Right lung (tissue), 5 donors: ENCODE data around the gene LPP. TPM values are rescaled to one million over a fixed set of nuclear protein-coding genes. Genes with fewer than 3 reads are reported as not detected.
A peak's percentile ranks its signal among the peaks of the same experiment; 100 is the strongest.

Experiments used
- DNase-seq, 2 donors: peaks; one replicate each; pipeline ENCODE4 v3.0.0-alpha.2; 2013
- polyA plus RNA-seq, 5 donors: library from polyadenylated mRNA; unstranded; fragments of 120-200 nt; gene quantifications; one replicate each; pipeline versions ENCODE4 v1.2.1 to v1.2.3, GENCODE V29; 2013; ENCODE audit warnings: inconsistent platforms in 1 of 5, low replicate concordance in 1 of 5; ENCODE audit not compliant: insufficient read length in 5 of 5, insufficient read depth in 1 of 5

LPP gene
- polyA plus RNA-seq, 5 donors = 14.9 to 27.2 (median 23.3) TPM

DNA sequence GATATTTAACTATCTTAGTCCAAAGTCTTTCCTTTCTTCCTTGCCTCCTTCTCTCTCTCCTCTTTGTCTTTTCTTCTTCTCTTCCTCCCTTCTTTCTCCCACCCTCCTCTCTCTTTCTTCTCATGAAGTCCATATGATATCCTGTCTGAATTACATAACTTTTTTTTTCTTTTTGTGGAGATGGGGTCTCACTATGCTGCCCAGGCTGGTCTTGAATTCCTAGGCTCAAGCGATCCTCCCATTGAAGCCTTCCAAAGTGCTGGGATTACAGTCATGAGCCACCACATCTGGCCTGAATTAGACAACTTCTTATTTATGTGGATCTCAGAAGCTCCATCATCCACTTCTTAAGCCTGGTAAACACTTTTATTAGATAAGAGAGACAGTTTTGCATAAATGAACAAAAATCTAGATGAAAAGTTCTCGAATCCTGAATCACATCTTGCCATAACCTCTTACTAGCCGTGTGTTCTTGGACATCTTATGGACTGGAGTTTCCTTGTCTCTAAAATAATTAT is 206.5 kb downstream of the LPP start:
- DNase-seq = no peak

DNA sequence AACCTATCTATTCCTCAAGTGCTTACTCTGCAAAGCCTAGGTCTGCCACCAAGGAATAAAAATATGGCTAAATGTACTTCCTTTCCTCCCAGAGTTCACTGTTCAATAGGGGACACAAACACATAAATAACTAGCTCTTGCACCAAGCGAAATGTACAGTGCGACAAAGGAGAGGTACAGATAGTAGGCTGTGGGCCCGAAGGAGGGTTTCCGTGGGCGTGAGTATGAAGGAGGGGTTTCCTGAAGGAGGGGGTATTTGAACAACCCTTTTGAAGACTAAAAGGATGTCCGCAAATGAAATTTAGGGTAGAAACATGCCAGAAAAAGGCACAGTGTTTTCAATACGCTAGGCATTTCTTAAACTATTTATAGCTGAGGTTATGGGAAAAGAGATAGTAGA is 207.9 kb downstream of the LPP start:
- no peak for DNase-seq

DNA sequence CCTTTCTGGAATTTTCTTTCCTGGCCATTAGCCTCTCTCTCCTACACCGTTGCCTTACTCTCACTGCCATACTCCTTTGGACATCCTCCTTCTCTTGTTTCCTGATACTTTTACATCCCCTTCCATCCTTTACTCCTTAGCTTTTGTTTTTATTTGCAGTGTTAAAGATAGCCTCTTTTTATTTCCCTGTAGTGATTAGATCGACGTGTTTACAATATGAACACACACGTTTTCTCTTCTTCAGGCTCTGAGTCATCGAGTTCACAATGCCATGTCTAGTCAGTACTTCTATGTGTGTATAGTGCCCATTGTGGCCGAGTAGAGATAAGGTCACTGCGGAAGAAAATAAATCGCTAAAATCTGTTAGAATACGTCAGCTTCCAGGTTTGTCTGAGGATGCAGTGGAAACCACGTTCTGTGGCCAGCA is 208.5 kb downstream of the LPP start:
- no peak for DNase-seq

DNA sequence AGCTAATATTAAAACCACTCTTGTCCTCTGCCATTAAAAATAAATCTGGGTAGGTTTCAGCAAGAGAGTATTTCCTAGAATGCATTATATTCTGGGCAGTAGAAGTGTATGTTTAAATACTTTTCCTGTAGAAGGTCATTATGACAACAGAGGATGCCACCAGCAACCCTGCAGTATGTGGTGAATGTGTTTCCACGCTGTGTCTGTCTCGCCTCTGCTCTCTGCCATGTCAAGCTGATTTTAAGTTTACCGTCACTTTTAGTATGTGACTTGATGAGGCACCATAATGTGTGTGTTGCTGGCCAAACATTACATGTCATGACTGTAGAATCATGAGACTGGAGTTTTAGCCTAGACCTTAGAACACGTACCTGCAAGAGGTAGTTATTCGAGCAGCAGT is 211.2 kb downstream of the LPP start:
- DNase-seq = no peak

DNA sequence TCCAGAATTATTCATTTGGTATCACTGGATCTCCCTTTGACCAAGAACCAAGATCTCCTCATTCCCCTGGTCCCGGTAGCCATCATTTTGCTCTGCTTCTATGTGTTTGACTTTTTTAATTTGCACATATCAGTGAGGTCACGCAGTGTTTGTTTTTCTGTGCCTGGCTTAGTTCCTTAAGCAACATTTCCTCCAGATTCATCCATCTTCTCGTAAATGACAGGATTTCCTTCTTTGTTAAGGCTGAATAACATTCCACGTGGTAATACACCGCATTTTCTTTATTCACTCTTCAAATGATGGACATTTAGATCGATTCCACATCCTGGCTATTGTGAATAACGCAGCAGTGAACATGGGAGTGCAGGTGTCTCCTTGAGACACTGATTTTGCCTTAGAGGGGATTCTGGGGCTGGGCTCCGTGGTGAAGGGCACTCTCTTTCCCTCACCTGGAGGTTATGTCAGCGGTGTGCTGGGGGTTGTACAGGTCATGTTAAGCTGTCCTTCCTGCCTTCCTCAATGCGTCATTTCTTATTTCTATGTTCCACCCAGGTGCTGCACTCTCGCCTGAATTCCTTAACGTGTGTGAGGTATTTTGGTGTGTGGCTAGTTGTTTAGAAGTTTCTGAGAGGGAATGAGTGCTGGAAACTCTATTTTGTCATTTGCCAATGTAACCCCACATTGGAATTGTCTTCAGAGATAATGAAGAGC is 212.2 kb downstream of the LPP start:
- DNase-seq = no peak

DNA sequence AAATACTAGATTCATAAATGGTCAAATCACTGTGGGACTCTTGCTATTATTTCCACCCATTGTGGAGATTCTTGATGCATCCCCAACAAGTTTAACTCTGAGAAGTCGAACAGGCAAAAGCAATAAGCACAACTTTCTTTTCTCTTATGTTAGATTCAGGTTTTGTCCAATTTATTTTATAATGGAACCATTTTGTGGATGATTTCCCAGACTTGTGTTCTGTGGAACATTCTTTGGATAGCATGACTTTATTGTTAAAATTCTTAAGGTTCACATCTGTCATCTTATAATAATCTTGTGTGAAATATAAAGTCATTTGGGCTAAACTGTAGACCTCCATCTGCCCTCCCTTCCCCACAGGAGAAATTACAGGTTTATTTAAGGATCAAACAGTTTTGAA is 213.7 kb downstream of the LPP start:
- no peak for DNase-seq

DNA sequence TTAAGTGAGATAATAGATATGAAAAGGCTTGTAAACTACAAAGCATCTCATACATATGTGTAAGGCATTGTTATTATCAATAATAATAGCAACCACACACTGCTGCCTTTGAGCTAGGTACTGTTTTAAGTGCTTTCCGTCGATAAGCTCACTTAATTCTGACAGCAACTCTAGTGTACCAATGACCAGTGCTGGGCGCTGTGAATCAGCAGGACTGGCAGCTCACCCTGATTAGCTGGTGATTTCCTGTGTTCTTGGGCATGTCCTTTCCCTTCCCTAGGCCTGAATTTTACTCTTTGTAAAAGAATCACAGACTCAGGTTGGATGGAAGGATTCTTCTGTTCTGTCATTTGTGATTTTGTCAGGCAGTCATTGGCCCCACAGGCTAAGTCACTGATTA is 215.6 kb downstream of the LPP start:
- no peak for DNase-seq

DNA sequence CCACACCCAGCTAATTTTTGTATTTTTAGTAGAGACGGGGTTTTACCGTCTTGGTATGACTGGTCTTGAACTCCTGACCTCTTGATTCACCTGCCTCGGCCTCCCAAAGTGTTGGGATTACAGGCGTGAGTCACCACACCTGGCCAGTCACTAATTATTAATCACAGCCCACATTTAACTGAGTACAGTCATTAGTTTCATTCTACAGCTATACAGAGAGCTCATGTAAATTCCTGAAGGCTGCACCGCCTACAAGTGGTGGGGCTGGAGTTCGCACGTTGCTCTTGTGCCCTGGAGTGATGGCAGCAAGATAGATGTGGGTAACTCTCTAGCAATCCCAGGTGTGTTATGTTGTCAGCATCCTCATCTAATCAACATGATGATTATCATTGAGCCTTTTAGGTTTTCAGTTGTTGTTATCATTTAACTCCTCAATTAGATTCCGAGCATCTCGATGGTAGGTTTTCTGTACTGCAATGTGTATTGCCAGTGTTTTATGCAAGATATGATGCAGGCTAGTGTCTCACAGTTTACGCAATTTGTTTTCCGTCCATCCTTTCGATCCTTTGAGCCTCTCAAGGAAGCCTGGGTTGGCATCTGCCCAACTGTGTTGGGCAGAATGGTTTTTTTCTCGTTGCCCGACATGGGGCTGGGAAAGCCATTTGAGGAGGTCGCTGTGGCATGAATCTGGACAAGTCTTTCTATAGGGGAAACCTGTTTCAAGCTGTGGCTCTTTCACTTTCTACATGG is 216.3 kb downstream of the LPP start:
- no peak for DNase-seq

DNA sequence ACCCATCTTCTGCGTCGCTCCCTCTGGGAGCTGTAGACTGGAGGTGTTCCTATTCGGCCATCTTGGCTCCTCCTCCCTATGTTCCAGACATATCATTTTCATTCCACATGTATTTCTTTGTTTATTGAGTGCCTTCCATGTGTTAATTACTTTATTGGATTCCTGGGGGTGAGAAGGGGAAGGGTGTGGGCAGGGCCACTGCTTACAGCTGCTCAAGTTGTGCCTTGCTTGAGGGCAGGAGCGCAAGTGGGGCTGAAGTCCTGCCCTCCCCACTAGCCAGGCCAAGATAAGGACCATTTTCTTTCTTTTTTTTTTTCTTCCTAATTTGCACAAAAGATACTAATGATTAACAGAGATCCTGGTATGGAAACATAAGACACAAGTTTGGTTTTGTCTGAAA is 224.8 kb downstream of the LPP start:
- DNase-seq = no peak

DNA sequence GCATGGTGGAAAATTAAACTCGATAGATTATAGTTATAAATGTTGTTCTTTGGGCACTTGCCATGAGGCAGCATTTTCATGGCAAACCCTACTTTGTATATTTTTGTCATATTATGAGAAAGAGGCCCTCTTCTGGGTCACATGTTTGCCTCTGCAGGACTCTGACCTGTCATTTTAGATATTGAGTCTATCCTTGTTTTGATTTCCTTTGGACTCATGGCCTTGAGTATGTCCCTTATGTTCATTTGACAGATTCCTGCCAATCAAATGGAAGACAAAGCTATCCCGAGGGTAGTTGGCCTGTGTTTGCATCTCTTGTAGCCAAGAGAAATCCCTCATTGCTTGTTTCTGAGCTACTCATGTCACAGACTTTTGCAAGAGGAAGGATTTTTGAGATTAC is 226.3 kb downstream of the LPP start:
- DNase-seq = no peak

DNA sequence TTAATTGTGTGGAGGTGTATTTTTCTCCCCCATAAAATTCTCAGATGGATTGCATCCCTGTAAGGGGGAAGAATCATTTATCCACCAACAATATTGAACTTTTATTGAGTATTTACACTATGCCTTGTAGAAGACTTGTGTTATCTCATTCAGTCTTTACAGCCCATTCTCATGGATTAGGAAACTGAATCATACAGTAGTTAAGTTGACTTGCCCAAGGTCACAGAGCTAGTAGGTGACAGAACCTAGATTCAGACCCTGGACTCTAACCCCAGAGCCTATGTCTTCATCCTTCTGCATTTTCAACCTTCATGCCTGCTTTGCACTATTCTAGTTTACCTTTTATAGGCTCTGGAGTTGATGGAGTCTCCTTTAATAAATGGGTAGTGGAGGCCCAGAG is 226.8 kb downstream of the LPP start:
- DNase-seq = no peak

DNA sequence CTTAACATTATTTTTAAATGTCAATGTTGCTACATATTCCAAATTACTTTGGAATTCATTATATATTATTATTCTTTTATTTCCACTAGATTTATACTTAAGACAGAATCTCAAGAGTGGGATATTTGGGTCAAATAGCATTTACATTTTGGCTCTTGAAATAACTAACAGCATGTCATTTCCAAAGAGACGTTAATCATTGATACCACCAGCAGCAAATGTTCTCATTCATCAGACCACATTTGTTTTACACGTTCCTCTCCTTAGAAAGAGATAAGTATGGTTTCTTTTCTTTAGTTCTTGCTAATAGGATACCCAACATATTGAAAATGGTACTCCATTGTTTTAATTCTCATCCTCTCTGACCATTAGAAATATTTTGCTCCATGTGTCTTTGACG is 229.8 kb downstream of the LPP start:
- no peak for DNase-seq

DNA sequence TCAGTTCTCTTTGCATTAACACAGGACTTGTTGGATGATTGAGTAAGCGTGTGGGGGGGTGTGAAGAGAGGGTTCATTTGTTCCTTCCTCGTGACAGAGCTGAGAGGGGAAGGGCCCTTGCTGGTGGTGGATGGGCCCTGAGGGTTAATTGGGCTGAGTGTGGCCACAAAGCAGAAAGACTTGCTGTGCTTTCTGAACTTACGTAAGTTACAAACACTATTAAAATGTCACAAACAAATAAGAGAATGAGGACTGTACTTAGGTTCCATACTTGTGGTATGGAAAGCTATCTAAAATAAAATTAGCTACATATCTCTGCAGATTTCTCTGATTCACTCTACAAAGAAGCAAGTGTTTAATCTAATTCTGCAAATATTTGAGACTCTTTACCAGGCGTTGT is 231.3 kb downstream of the LPP start:
- no peak for DNase-seq

DNA sequence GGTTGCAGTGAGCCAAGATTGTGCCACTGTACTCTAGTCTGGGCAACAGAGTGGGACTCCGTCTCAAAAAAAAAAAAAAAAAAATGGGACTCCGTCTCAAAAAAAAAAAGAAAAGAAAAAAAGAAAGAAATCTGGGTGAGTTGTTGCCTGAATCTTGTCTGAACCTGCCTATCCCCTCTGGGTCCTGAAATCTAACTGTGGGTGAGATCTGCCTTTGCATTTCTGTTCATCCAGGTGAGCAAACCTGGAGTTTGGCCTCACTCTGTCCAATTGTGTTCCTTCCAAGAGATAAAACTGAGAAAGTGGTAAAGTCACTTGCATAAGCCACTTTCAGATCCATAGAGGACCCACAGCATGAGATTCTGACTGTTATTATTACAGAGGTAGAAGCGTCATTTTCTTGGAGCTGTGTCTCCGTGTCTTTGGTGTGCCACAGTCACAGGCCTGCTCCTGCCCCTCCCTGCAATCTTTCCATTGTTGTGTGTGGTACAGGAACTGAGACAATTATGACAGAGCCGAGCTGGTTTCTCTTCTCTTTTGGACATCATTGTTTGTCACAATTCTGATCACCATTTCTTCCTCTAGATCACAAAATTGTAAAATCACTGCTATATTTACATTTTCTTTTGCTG is 235.9 kb downstream of the LPP start:
- DNase-seq = peak in 1 of 2 donors; percentile 18

DNA sequence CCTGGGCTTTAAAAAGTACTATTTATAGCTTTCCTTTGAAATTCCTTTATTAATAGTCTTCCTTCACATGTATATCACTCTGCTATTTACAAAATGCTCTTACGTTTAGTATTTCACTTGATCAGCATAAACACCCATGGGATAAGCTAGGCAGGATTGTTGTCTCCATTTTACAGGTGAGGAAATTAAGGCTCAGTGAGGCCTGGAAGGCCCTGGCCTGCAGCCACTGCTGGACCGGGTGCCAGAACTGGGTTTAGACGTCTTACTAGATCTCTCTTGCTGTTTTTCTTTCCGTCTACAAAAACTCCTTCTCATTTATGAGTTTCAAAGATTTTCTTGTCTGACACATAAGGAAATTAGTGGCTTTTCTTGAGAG is 236.4 kb downstream of the LPP start:
- no peak for DNase-seq

DNA sequence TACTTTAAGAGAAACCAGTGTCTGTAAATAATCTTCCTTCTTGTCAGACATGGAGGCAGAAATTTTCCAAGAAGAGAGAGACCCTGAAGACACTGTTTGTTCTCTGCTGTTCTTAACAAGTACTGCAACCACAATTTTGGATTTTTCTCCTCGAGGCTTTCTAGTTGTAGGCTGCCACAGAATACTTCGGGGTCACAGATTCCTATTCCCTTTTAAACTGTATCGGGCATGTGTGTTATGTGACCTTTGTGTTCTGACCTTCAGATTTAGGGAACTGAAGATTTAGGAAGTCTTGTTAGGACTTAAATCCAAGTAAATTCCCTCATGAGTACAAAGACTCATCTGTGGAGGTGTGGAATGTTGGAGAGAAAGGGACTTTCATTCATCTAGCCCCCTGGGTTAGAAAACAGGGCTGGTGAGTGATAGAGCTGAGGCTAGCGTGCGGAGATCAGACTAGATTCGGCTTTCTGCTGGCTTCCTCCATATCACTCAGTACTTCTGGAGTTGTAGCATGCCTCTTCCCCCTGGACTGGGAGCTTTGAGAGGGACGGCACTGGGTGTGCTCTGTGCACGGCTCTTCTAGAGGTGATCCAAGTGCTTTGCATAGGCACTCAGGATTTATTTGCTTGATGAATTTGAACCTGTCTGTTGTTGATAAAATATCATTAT is 237.0 kb downstream of the LPP start:
- no peak for DNase-seq

DNA sequence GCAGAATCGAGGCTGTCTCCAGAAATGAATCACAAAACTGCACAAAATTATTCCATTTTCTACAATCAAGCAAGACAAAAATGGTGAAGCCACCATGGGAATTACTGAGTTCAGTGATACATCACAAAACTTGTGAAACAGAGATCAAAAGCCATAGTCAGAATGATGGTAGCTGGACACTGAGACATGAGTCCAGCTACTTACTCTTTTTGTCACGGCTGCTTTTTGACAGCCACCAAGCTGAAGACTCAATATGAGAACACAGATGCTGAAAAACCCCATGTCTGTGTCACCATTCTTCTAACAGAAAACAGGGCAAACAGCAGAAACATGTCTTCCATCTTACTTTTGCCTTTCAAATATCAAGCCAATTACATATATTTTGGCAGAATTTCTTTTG is 237.6 kb downstream of the LPP start:
- DNase-seq = no peak

DNA sequence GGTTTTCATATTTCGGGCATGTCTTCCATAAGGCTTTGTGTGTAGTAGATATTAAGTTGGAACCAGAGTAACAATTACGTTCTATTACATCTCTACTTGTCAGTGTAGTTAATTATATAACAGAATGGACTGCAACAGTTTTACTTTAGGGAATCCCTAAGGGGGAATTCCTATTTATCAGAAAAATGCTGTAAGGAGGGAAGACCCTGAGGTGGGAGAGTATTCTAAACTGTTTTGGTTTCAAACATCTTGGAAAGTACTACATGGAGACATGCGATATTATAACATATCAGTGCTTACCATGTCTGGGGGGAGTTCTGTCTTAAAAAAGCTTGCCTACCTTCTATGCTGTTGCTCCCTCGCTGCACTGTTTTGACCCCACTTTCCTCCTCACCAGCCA is 238.1 kb downstream of the LPP start:
- no peak for DNase-seq

DNA sequence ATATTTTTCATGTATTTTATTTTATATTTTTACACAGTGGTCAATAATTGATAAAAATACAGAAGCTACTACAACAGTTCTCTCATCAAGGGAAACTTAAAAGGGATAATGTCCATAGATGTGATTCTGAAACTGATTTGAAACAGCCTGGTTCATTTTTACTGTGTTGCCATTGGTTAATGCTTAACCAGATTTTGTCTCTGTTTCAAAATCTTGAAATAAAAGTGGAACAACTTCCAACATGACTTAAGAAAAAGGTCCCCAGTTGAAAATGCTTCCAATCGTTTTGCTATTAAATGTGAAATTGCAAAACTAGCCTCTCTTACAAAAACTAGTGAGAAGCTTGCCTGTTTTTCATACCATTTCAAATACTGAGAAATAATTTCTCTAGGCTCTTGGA is 240.7 kb downstream of the LPP start:
- DNase-seq = no peak

DNA sequence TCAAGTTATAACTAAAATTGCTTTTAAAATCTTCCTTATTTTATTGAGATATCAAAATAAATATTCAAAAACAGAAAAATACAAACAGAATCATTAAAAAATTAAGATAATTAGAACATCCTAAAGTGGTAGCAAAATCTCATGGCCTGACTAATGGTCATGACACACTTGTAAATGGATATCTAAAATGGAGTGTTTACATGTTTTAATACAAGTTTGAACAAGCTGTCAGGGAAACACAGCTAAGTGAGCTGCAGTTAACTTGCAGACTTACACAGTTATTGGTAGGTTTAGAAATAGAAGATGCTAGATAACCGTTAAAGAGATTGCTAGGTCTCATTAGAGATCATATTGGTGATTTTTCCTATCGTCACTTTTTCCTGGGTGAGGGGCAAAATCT is 242.3 kb downstream of the LPP start:
- DNase-seq = no peak

DNA sequence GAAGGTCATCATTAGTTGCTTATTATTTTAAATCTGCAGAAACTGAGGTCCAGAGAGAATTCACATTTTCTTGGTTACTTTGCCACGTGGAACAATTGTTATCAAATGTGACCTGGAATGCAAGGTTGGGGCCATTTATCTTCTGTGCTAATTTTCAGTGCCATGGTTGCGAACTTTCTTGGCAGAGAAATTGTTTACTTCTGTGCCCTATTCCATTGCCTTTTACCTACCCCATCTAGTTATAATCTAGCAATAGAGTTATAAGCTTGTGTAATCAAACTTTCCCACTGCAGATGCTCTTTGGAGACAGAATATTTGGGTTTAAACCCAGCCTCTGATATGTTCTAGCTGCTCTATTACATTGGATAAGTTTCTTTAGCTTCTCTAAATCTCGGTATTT is 242.9 kb downstream of the LPP start:
- no peak for DNase-seq
